ENCODE data around the gene OR2Z1. TPM values are rescaled to one million over a fixed set of nuclear protein-coding genes. Genes with fewer than 3 reads are reported as not detected.
"Not testable (repeated sequence)": the region's sequence is repeated elsewhere in the genome, so short reads cannot be mapped to it uniquely, and the experiment has no call there.

Gene OR2Z1
- total RNA-seq, 4 donors from 2014 or later: not detected

- H3K27me3 ChIP-seq: no peaks in the 10 kb centered on the region
- intact Hi-C loops (cut with DNase I): no loop called here
- H3K9me3 ChIP-seq: no peaks in the 10 kb centered on the region
- no peak overlapping the region for H3K4me3 ChIP-seq
- H3K27ac ChIP-seq: no peak overlapping the region
- 76 to 79% methylated on average over 18 to 19 of the region's 19 CpGs for WGBS, 2 donors
- no peaks in the 10 kb centered on the region for H3K36me3 ChIP-seq
- H3K4me1 ChIP-seq: no peaks in the 10 kb centered on the region
- DNase-seq: no peak
- TF ChIP-seq, protein P1, sequence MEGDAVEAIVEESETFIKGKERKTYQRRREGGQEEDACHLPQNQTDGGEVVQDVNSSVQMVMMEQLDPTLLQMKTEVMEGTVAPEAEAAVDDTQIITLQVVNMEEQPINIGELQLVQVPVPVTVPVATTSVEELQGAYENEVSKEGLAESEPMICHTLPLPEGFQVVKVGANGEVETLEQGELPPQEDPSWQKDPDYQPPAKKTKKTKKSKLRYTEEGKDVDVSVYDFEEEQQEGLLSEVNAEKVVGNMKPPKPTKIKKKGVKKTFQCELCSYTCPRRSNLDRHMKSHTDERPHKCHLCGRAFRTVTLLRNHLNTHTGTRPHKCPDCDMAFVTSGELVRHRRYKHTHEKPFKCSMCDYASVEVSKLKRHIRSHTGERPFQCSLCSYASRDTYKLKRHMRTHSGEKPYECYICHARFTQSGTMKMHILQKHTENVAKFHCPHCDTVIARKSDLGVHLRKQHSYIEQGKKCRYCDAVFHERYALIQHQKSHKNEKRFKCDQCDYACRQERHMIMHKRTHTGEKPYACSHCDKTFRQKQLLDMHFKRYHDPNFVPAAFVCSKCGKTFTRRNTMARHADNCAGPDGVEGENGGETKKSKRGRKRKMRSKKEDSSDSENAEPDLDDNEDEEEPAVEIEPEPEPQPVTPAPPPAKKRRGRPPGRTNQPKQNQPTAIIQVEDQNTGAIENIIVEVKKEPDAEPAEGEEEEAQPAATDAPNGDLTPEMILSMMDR (IDR thresholded peaks at IDR 0.05): no peak
- no peak for TF ChIP-seq POLR2A (IDR thresholded peaks at IDR 0.05)
Observed at GRCh38 chr19:8731428-8732169, 10.2 kb downstream of the OR2Z1 start.

GRCh38 chr19:8738377-8738776 is 16.9 kb downstream of the OR2Z1 start:
- TF ChIP-seq, protein P1 (IDR thresholded peaks at IDR 0.05): no peak
- no peak for TF ChIP-seq POLR2A (IDR thresholded peaks at IDR 0.05)
- no peak for DNase-seq
- Histone ChIP-seq H3K4me3 (no peak overlapping the region), H3K27ac (no peak overlapping the region), H3K27me3 (no peaks in the 10 kb centered on the region), H3K9me3 (no peaks in the 10 kb centered on the region), H3K4me1 (no peaks in the 10 kb centered on the region), H3K36me3 (no peaks in the 10 kb centered on the region)
- 73 to 74% methylated on average over 8 of the region's 8 CpGs for WGBS, 2 donors
- intact Hi-C loops (cut with DNase I): no loop called here

- H3K27ac ChIP-seq; H3K27me3 ChIP-seq; DNase-seq; intact Hi-C loops (cut with DNase I); H3K4me3 ChIP-seq; H3K9me3 ChIP-seq; H3K36me3 ChIP-seq; H3K4me1 ChIP-seq: not testable (repeated sequence)
- 52% methylated on average over 2 of the region's 55 CpGs; no CpG with 5 or more reads in 1 of the 2 donors for WGBS, 2 donors
Observed at GRCh38 chr19:8739291-8740065, 18.0 kb downstream of the OR2Z1 start.

GRCh38 chr19:8767257-8767656 is 45.8 kb downstream of the OR2Z1 start:
- DNase-seq; H3K4me3 ChIP-seq; H3K4me1 ChIP-seq; H3K9me3 ChIP-seq; intact Hi-C loops (cut with DNase I); H3K36me3 ChIP-seq; H3K27ac ChIP-seq; H3K27me3 ChIP-seq: not testable (repeated sequence)
- 88% methylated on average over 5 of the region's 11 CpGs; no CpG with 5 or more reads in 1 of the 2 donors for WGBS, 2 donors

DNA sequence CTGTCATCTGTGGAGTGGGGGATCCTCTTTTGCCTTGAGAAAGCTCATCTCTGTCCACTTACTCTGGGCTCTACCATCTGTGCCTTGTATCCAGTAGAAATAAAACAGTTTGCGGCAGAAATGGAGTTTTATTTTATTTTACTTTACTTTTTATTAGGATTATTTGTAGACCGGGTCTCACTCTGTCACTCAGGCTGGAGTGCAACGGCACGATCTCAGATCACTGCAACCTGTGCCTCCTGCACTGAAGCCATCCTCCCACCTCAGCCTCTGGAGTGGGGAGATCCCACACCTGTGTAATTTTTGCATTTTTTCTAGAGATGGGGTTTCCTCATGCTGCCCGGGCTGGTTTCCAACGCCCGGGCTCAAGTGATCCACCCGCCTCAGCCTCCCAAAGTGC is 47.8 kb downstream of the OR2Z1 start:
- H3K4me1 ChIP-seq; H3K27me3 ChIP-seq; intact Hi-C loops (cut with DNase I); H3K36me3 ChIP-seq; H3K4me3 ChIP-seq; H3K27ac ChIP-seq; DNase-seq; H3K9me3 ChIP-seq: not testable (repeated sequence)
- WGBS, 2 donors: 90 to 92% methylated on average over 3 of the region's 8 CpGs

GRCh38 chr19:8773587-8773986 is 52.2 kb downstream of the OR2Z1 start:
- WGBS, 2 donors: no CpG with 5 or more reads among the region's 12 CpGs
- not testable (repeated sequence) for H3K4me3 ChIP-seq, H3K27me3 ChIP-seq

More at GRCh38 chr19:8773587-8773986, 52.2 kb downstream of the OR2Z1 start:
- H3K9me3 ChIP-seq; H3K4me1 ChIP-seq; H3K36me3 ChIP-seq; intact Hi-C loops (cut with DNase I); H3K27ac ChIP-seq; DNase-seq: not testable (repeated sequence)

Small RNA genes lying within 50 kb of the gene (small RNA-seq; reads per million reads assigned to genes)
- gene AC012616.1: 0 reads per million in 4 donors

Other genes starting within 250 kb of the OR2Z1 start
- gene PRAM1, start 219.0 kb upstream of the OR2Z1 start, total RNA-seq: under 1 TPM in 1 of 4 donors, not detected in 3; 0.57 TPM
- 10 to 100 TPM in 3 of 4 donors, 1 to 10 TPM in 1; 4.0 to 29.9 (median 19.4) TPM for gene ZNF414, start 207.5 kb upstream of the OR2Z1 start, total RNA-seq
- 10 to 100 TPM in 2 of 4 donors, 1 to 10 TPM in 2; 1.6 to 14.3 (median 8.5) TPM for gene MYO1F, start 144.2 kb upstream of the OR2Z1 start, total RNA-seq
- gene ADAMTS10, start 110.9 kb upstream of the OR2Z1 start, total RNA-seq: 1 to 10 TPM; 2.0 to 8.8 (median 3.6) TPM
- not detected for gene NFILZ, start 91.0 kb upstream of the OR2Z1 start, total RNA-seq
- gene ACTL9, start 22.8 kb upstream of the OR2Z1 start, total RNA-seq: not detected
- gene ZNF558, start 110.7 kb downstream of the OR2Z1 start, total RNA-seq: 10 to 100 TPM in 3 of 4 donors, 1 to 10 TPM in 1; 7.8 to 23.3 (median 12.1) TPM
- gene MBD3L1, start 110.7 kb downstream of the OR2Z1 start, total RNA-seq: not detected